Thyroid gland (tissue), 4 donors: ENCODE measurements around the gene PIGS.

Source experiments
- POLR2A ChIP-seq, 2 donors: fragments of 450-650 bp; IDR thresholded peaks; one replicate each; pipeline ENCODE4 v1.6.1; 2017; ENCODE audit warnings: antibody characterized with exemption in 2 of 2, mild to moderate bottlenecking in 2 of 2, moderate library complexity in 1 of 2
- TF ChIP-seq, protein P1 (sequence below), 6 experiments: fragments of 200-600 bp in 3 of 6; fragments of 450-650 bp in 3 of 6; sonication (generic) in 3 of 6; IDR thresholded peaks; one replicate each; pipeline ENCODE4 v1.5.1; 2016 to 2019; ENCODE audit warnings: antibody characterized with exemption in 6 of 6, mild to moderate bottlenecking in 2 of 6, inconsistent platforms in 1 of 6, moderate library complexity in 1 of 6

- TF ChIP-seq, protein P1, sequence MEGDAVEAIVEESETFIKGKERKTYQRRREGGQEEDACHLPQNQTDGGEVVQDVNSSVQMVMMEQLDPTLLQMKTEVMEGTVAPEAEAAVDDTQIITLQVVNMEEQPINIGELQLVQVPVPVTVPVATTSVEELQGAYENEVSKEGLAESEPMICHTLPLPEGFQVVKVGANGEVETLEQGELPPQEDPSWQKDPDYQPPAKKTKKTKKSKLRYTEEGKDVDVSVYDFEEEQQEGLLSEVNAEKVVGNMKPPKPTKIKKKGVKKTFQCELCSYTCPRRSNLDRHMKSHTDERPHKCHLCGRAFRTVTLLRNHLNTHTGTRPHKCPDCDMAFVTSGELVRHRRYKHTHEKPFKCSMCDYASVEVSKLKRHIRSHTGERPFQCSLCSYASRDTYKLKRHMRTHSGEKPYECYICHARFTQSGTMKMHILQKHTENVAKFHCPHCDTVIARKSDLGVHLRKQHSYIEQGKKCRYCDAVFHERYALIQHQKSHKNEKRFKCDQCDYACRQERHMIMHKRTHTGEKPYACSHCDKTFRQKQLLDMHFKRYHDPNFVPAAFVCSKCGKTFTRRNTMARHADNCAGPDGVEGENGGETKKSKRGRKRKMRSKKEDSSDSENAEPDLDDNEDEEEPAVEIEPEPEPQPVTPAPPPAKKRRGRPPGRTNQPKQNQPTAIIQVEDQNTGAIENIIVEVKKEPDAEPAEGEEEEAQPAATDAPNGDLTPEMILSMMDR (IDR thresholded peaks at IDR 0.05) = no peak
- no peak for TF ChIP-seq POLR2A (IDR thresholded peaks at IDR 0.05)
These were observed 6.1 kb upstream of the PIGS start for GRCh38 chr17:28577466-28577824.
